Keratinocyte (primary cell): Measurements from ENCODE around the gene SCFD1.

ENCODE experiments used
- CTCF ChIP-seq, 3 experiments: IDR thresholded peaks in 1 of 3; conservative IDR thresholded peaks in 1 of 3; optimal IDR thresholded peaks in 1 of 3; 2 replicates in 2 of 3; 3 replicates in 1 of 3; pipeline versions ENCODE3 to v1.5.1; 2011; ENCODE audit warnings: low read length in 3 of 3, mild to moderate bottlenecking in 3 of 3, moderate library complexity in 2 of 3, control low read depth in 1 of 3, inconsistent platforms in 1 of 3; ENCODE audit not compliant: insufficient read depth in 2 of 3; ENCODE audit errors: extremely low read depth in 1 of 3
- EZH2 ChIP-seq: IDR thresholded peaks from one replicate; pipeline ENCODE4 v1.6.1; 2012; ENCODE audit warnings: inconsistent platforms, mild to moderate bottlenecking, low read length, moderate library complexity

- no peak for TF ChIP-seq CTCF (optimal IDR thresholded peaks at IDR 0.05 in 1 of 3, IDR thresholded peaks at IDR 0.05 in 1 of 3, conservative IDR thresholded peaks at IDR 0.05 in 1 of 3; ENCODE audit: extremely low read depth in 1 of 3, insufficient read depth in 2 of 3, low read length in 3 of 3)
- TF ChIP-seq EZH2 = no peak
Observed at GRCh38 chr14:30621354-30621939, 672 bp upstream of the SCFD1 start.
